Activated CD8-positive, alpha-beta memory T cell treated with anti-CD3 and anti-CD28 coated beads, Interleukin-2, amount 50 U/mL, for 24 hours (primary cell): Measurements from ENCODE around the gene RNF224.
"Not testable (repeated sequence)": the region's sequence is repeated elsewhere in the genome, so short reads cannot be mapped to it uniquely, and the experiment has no call there.

Source experiments
- DNase-seq: peaks from one replicate; pipeline ENCODE4 v3.0.0-alpha.2; 2020; ENCODE audit errors: extremely low read depth

The RNF224 gene

GRCh38 chr9:137228506-137228967 lies 1.2 kb downstream of the RNF224 start:
- DNase-seq: no peak

GRCh38 chr9:137228968-137229896 lies 1.9 kb downstream of the RNF224 start:
- DNase-seq: no peak

- DNase-seq: no peak
Measured at GRCh38 chr9:137229903-137230704, 2.8 kb downstream of the RNF224 start.

- no peak for DNase-seq
Measured at GRCh38 chr9:137230705-137231371, 3.5 kb downstream of the RNF224 start, which contains the start of gene SLC34A3. TSS of gene SLC34A3 (plus strand) at chr9:137230901. CDS start at chr9:137231703, 802 bp downstream.

DNA sequence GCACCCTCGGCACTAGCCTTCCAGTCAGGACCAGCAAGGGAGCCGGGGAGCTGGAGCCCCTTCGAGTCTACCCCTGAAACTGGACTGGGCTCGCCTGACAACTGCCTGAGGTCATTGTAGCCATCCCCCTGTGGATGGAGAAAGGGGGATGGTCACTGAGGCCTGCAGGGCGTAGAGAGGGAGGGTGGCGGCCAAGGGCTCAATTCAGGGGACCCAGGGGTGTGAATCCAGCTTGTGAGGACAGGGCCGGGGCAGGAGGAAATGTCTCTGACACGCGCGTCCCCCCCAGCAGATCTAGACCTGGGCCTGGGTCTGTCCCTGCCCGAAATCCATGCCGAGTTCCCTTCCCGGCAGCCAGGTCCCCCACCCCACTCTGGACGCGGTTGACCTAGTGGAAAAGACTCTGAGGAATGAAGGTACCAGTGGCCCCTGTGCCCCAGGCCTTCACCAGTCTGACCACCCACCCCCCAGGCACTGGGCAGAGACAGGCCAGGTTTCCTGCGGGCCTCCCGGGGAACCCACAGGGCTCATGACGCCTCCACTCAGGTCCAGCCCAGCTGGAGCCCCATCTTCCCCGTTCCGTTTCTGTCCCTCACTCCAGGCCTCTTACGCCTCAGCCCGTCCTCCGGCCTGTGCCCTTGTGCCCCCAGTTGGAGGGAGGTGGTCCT lies 4.2 kb downstream of the RNF224 start:
- no peak for DNase-seq

GRCh38 chr9:137232101-137232500 lies 4.8 kb downstream of the RNF224 start:
- no peak for DNase-seq

- DNase-seq: no peak
Measured at GRCh38 chr9:137232510-137232909, 5.2 kb downstream of the RNF224 start.

DNA sequence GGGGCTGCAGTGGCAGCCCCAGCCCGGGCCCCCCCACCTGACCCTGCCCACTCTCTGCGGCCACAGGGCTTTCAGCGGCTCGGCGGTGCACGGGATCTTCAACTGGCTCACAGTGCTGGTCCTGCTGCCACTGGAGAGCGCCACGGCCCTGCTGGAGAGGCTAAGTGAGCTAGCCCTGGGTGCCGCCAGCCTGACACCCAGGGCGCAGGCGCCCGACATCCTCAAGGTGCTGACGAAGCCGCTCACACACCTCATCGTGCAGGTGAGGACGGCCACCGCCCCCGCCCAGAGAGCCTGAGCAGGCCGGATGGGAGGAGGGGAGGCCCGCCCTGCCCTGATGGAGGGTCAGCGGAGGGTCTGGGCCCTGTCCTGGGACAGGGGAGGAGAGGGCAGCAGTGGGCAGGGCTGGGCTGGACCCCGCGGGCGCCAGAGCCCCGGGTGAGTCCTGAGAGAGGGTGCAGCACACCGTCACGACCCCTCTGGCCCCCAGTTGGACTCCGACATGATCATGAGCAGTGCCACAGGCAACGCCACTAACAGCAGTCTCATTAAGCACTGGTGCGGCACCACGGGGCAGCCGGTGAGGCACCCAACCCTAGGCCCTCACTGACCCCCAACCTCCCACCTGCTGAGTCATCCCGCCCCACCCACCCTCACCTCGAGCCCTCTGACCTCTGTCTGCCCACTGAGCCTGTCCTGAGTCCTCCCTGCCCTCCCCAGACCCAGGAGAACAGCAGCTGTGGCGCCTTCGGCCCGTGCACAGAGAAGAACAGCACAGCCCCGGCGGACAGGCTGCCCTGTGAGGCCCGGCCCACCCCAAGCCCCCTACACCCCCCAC lies 6.1 kb downstream of the RNF224 start:
- no peak for DNase-seq

DNA sequence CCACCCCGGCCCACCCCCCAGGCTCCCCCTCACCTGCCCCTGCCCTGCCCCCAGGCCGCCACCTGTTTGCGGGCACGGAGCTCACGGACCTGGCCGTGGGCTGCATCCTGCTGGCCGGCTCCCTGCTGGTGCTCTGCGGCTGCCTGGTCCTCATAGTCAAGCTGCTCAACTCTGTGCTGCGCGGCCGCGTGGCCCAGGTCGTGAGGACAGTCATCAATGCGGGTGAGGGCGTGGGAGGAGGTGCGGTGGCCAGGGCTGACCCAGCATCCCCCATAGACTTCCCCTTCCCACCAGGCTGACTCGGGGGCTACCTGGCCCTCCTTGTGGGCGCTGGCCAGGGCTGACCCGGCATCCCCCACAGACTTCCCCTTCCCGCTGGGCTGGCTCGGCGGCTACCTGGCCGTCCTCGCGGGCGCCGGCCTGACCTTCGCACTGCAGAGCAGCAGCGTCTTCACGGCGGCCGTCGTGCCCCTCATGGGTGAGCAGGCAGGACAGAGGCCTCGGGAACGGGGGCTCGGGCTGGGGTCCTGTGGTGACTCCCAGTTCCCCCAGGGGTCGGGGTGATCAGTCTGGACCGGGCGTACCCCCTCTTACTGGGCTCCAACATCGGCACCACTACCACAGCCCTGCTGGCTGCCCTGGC lies 6.9 kb downstream of the RNF224 start:
- no peak for DNase-seq

DNA sequence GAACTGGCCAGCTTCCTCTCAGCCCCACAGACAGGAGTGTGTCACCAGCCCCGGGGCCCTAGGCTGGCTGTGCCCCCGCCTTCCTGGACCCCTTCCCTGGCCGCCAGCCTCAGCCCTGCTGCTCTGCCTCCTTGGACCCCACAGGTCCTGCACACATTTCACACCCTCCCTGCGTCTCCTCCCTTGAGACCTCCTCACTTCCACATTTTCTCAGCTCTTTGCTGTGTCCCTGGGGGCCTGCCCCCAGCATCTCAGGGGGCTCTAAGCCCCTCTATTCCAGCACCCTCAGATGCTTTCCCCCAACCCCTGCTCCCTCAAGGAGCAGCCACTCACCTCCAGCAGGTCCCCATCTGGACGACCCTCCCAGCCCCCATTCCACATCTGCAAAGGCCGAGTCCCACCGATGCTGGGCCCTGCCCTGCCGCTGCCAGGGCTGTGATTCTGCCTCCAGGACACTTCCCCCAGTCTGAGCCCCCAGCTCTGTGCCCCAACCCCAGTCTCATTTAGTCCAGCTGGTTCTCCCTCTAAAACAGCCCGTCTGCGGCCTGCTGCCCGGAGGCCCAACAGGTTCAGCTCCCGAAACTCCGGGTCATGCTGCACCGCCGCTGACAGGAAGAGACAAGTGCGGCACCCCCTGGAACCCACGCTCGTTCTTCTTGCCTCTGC lies 7.6 kb downstream of the RNF224 start:
- DNase-seq: no peak

GRCh38 chr9:137235424-137236237 lies 8.3 kb downstream of the RNF224 start:
- no peak for DNase-seq

DNA sequence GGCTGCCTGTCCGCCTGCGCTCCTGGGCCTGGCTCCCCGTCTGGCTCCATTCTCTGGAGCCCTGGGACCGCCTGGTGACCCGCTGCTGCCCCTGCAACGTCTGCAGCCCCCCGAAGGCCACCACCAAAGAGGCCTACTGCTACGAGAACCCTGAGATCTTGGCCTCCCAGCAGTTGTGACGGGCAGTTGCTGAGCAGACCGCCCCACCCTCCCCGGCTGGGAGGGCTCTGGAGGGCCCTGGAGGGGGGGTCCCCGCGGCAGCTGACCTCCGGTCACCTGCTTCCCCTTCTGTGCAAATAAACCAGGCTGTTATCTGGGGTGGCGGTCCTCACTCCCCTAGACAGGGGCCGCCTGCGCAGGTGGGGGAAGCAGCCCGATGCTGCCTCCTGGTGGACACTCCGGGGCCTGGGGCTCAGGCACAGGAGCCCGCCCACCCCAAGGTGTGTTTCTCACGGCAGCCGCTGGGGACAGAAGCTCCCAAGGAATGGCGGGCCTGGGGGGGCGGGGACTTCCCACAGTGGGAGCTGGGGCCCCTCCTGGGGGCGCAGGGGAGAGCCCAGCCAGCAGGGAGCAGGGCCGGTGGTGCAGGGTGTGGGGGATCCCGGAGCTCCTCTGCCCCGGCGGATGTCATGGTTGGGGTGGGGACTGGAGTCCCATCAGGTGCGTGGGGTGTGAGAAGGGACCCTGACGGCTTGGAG lies 9.1 kb downstream of the RNF224 start:
- peak; percentile 72 for DNase-seq

GRCh38 chr9:137236936-137237421 lies 9.7 kb downstream of the RNF224 start:
- DNase-seq: no peak

DNA sequence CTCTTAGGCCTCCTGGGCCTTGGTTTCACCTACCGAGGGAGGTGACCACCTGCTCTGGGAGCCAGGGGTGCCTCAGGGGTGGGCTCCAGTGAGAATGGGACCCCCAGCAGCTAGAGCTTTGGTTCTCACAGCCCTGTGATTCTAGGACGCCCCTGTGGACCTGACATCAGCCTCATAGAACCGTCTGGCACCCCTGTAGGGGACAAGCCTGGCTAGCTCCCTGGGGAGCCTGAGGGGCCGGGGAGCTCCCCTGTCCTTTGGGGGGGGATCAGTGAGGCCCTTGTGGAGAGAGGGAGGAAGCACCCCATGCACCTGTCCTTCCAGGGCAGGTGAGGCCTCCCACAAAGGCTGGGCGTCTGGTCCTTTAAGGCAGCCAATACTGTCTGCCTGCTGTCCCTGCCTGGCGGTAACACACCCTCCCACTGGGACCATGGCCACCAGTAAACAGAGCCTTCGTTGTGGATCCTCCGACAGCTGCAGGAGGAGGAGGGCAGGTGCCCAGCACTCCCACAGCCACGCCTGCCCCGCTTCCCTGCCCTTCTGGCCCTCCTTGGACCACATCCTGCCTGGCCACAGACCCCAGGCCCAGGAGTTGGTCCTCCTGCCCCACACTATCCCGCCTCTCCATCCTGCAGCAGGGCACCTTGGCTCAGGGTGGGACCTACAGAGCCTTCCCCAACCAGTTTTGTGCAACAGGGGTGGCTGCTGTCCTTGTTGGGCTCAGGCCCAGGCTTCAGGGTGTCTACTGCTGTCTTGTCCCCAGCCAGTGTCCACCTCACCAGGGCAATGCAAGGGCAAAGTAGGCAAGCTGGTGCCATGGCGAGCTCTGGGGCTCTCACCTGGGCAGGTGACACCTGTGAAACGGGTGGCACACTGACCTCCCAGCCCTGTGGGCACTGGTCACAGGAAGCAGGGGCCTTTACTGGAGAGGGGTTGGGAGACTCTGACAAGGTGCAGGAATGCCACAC lies 10.7 kb downstream of the RNF224 start:
- DNase-seq: no peak

- not testable (repeated sequence) for DNase-seq
Measured at GRCh38 chr9:137239541-137240200, 12.4 kb downstream of the RNF224 start.

GRCh38 chr9:137240318-137240840 lies 13.1 kb downstream of the RNF224 start:
- peak; percentile 32 for DNase-seq
